ENCODE measurements around the gene DNAH9.
"Not testable (repeated sequence)": the region's sequence is repeated elsewhere in the genome, so short reads cannot be mapped to it uniquely, and the experiment has no call there.

DNA sequence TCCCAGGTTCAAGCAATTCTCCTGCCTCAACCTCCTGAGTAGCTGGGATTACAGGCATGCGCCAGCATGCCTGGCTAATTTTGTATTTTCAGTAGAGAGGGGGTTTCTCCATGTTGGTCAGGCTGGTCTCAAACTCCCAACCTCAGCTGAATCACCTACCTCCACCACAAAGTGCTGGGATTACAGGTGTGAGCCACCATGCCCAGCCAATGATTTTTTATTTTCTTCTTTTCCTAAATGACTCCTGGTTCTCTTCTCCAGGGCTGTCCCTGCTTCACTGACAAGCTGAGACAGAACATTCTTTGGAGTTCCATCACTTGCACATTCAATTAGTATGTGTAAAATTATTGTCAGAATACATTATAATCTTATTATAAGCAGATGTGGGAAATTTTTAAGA, 351.3 kb downstream of the DNAH9 start:
- TF ChIP-seq, protein P1, sequence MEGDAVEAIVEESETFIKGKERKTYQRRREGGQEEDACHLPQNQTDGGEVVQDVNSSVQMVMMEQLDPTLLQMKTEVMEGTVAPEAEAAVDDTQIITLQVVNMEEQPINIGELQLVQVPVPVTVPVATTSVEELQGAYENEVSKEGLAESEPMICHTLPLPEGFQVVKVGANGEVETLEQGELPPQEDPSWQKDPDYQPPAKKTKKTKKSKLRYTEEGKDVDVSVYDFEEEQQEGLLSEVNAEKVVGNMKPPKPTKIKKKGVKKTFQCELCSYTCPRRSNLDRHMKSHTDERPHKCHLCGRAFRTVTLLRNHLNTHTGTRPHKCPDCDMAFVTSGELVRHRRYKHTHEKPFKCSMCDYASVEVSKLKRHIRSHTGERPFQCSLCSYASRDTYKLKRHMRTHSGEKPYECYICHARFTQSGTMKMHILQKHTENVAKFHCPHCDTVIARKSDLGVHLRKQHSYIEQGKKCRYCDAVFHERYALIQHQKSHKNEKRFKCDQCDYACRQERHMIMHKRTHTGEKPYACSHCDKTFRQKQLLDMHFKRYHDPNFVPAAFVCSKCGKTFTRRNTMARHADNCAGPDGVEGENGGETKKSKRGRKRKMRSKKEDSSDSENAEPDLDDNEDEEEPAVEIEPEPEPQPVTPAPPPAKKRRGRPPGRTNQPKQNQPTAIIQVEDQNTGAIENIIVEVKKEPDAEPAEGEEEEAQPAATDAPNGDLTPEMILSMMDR (IDR thresholded peaks at IDR 0.05), result not testable (repeated sequence)
- TF ChIP-seq CEBPB (IDR thresholded peaks at IDR 0.05); POLR2A (IDR thresholded peaks at IDR 0.05; ENCODE audit: low read length); PHF8 (IDR thresholded peaks at IDR 0.05; ENCODE audit: borderline replicate concordance, low read depth); RAD21 (conservative IDR thresholded peaks at IDR 0.05 in 1 of 2, IDR thresholded peaks at IDR 0.05 in 1 of 2): not testable (repeated sequence)
- TF ChIP-seq, protein P2, sequence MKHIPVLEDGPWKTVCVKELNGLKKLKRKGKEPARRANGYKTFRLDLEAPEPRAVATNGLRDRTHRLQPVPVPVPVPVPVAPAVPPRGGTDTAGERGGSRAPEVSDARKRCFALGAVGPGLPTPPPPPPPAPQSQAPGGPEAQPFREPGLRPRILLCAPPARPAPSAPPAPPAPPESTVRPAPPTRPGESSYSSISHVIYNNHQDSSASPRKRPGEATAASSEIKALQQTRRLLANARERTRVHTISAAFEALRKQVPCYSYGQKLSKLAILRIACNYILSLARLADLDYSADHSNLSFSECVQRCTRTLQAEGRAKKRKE (CRISPR knock-in tag; IDR thresholded peaks at IDR 0.05; ENCODE audit: low read depth), result not testable (repeated sequence)
- TF ChIP-seq, protein P3, sequence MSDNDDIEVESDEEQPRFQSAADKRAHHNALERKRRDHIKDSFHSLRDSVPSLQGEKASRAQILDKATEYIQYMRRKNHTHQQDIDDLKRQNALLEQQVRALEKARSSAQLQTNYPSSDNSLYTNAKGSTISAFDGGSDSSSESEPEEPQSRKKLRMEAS (IDR thresholded peaks at IDR 0.05), result not testable (repeated sequence)
